HEK293 (cell line): Measurements from ENCODE around the gene FMO2.

Experiments used
- CTCF ChIA-PET: fragments of 350-600 bp; formaldehyde crosslinking; extraction: SDS; loops from one replicate; lab custom pipeline; 2021; ENCODE audit warnings: antibody characterized with exemption; lab: Yijun Ruan, JAX
- POLR2A ChIA-PET: fragments of 300-600 bp; formaldehyde crosslinking; extraction: SDS; loops from one replicate; lab custom pipeline; 2020; ENCODE audit warnings: antibody characterized with exemption, inconsistent platforms; lab: Yijun Ruan, JAX
- H3K27ac ChIP-seq: fragments of 200-500 bp; sonication (Bioruptor generic); 2 replicates; pipeline ENCODE4 v1.5.1; 2014; ENCODE audit warnings: low read depth, low read length, control low read depth, inconsistent platforms; ENCODE audit errors: extremely low read depth
- H3K36me3 ChIP-seq, 2 experiments: fragments of 200-500 bp in 1 of 2; sonication (Bioruptor generic) in 1 of 2; 1 replicate in 1 of 2; 2 replicates in 1 of 2; pipeline ENCODE4 v1.5.1; 2014 to 2017; ENCODE audit warnings: inconsistent platforms in 2 of 2, low read length in 2 of 2; ENCODE audit not compliant: control insufficient read depth in 2 of 2, insufficient read depth in 1 of 2
- H3K4me1 ChIP-seq: fragments of 200-500 bp; sonication (Bioruptor generic); 2 replicates; pipeline ENCODE4 v1.5.1; 2014; ENCODE audit warnings: mild to moderate bottlenecking, low read length, inconsistent platforms; ENCODE audit not compliant: control insufficient read depth, insufficient read depth
- H3K4me3 ChIP-seq: 2 replicates; pipeline ENCODE4 v1.5.1; 2011; ENCODE audit warnings: low read depth, mild to moderate bottlenecking, control low read depth, low read length, moderate library complexity
- H3K9me3 ChIP-seq: fragments of 200-500 bp; sonication (Bioruptor generic); 2 replicates; pipeline ENCODE4 v1.5.1; 2014; ENCODE audit warnings: low read depth, low read length, inconsistent platforms; ENCODE audit not compliant: control insufficient read depth, insufficient read depth
- BCL11B ChIP-seq: fragments of 450-650 bp; formaldehyde crosslinking; IDR thresholded peaks from 2 replicates; pipeline ENCODE4 v1.5.1; 2016; ENCODE audit warnings: low read depth, missing biosample characterization, missing genetic modification characterization
- GFI1B ChIP-seq: fragments of 450-650 bp; formaldehyde crosslinking; IDR thresholded peaks from 2 replicates; pipeline ENCODE4 v1.5.1; 2016; ENCODE audit warnings: missing biosample characterization, missing genetic modification characterization
- IKZF3 ChIP-seq: fragments of 450-650 bp; IDR thresholded peaks from 2 replicates; pipeline ENCODE4 v1.5.0; 2018; ENCODE audit warnings: missing biosample characterization, mild to moderate bottlenecking, missing genetic modification characterization, moderate library complexity
- OVOL3 ChIP-seq: fragments of 450-650 bp; formaldehyde crosslinking; IDR thresholded peaks from 2 replicates; pipeline ENCODE4 v1.5.1; 2016; ENCODE audit warnings: missing biosample characterization, missing genetic modification characterization
- PRDM1 ChIP-seq: fragments of 450-650 bp; formaldehyde crosslinking; IDR thresholded peaks from 2 replicates; pipeline ENCODE4; 2016; ENCODE audit warnings: missing biosample characterization, missing genetic modification characterization
- RBAK ChIP-seq: fragments of 450-650 bp; formaldehyde crosslinking; IDR thresholded peaks from 2 replicates; pipeline ENCODE4 v1.5.1; 2016; ENCODE audit warnings: missing biosample characterization, missing genetic modification characterization
- ZFHX2 ChIP-seq: fragments of 450-650 bp; formaldehyde crosslinking; conservative IDR thresholded peaks from 2 replicates; pipeline ENCODE4 v1.5.1; 2016; ENCODE audit warnings: missing biosample characterization, missing genetic modification characterization
- ZNF423 ChIP-seq: fragments of 450-650 bp; formaldehyde crosslinking; IDR thresholded peaks from 2 replicates; pipeline ENCODE4 v1.5.1; 2016; ENCODE audit warnings: missing biosample characterization, missing genetic modification characterization
- ZNF600 ChIP-seq: fragments of 450-650 bp; formaldehyde crosslinking; IDR thresholded peaks from 2 replicates; pipeline ENCODE4 v1.5.1; 2016; ENCODE audit warnings: missing biosample characterization, missing genetic modification characterization
- ZNF670 ChIP-seq: fragments of 450-650 bp; formaldehyde crosslinking; IDR thresholded peaks from 2 replicates; pipeline ENCODE4 v1.5.1; 2016; ENCODE audit warnings: missing biosample characterization, missing genetic modification characterization, low read depth
- ZNF707 ChIP-seq: fragments of 450-650 bp; formaldehyde crosslinking; IDR thresholded peaks from 2 replicates; pipeline ENCODE4 v1.5.1; 2016; ENCODE audit warnings: missing biosample characterization, missing genetic modification characterization
- ZNF777 ChIP-seq: fragments of 450-650 bp; formaldehyde crosslinking; IDR thresholded peaks from 2 replicates; pipeline ENCODE4 v1.5.1; 2017; ENCODE audit warnings: missing biosample characterization, missing genetic modification characterization, borderline replicate concordance
- ZNF792 ChIP-seq: fragments of 450-650 bp; formaldehyde crosslinking; IDR thresholded peaks from 2 replicates; pipeline ENCODE4 v1.5.1; 2016; ENCODE audit warnings: missing biosample characterization, missing genetic modification characterization
- ZSCAN16 ChIP-seq: fragments of 450-650 bp; formaldehyde crosslinking; IDR thresholded peaks from 2 replicates; pipeline ENCODE4 v1.5.1; 2016; ENCODE audit warnings: missing biosample characterization, missing genetic modification characterization
- TF ChIP-seq, protein P1 (sequence below): fragments of 450-650 bp; formaldehyde crosslinking; IDR thresholded peaks from 2 replicates; pipeline ENCODE4 v1.5.1; 2016; ENCODE audit warnings: missing biosample characterization, missing genetic modification characterization

FMO2 gene

DNA sequence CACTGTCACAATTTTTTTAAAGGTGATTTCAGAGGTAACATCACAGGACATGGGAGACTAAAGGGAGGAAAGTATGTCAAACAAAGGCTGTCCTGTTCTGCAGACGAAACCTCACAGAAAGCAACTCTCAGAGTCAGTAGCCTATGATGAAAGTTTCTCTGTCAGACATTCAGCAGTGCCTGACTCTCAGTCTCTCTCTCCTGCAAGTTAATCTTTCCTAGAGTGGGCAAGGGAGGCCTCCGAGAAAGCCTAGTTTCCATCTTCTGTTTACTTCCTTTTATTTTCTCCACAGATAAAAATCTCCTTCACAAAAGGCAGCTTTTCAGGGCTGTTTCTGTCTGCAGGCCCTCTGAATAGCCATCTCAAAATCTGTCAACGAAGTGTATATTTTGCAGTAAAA, 24.9 kb upstream of the FMO2 start:
- H3K27ac ChIP-seq = no peak overlapping the region
- no peak overlapping the region for H3K4me3 ChIP-seq
- POLR2A ChIA-PET = no interaction called here
- no peaks in the 10 kb centered on the region for H3K9me3 ChIP-seq
- H3K36me3 ChIP-seq = no peaks in the 10 kb centered on the region
- CTCF ChIA-PET = no interaction called here
- TF ChIP-seq ZNF670 (tag by site-specific recombination) = no peak
- no peak for TF ChIP-seq RBAK
- no peak for TF ChIP-seq IKZF3
- no peak for TF ChIP-seq ZSCAN16 (tag by site-specific recombination)
- no peaks in the 10 kb centered on the region for H3K4me1 ChIP-seq

DNA sequence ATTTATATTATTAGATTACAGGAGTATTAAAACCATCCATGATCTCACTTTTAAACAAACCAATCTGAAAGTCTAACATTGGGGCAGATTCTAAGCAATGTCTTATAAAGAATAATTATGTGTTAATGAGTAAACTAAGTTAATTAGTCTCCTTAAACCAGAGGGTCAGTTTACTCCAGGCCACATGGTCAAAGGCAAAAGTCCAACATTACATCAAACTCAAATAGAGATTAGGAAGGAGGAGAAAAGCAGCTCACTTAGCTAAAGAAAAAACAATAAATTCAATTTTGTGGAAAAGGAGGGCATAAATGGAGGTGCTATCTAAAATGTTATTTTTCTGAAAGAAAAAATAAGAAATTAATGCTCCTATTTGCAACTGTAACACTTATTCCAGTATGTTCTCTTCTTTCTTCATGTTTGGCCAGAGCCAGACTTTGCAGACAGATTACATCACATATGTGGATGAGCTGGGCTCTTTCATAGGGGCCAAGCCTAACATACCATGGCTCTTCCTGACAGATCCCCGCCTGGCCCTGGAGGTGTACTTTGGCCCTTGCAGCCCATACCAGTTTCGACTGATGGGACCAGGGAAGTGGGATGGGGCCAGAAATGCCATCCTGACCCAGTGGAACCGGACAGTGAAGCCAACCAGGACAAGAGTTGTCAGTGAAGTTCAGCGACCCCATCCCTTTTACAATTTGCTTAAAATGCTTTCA, 24.3 kb upstream of the FMO2 start:
- ChIA-PET POLR2A (no interaction called here), CTCF (no interaction called here)
- Histone ChIP-seq H3K36me3 (no peaks in the 10 kb centered on the region), H3K4me1 (no peaks in the 10 kb centered on the region), H3K27ac (no peak overlapping the region), H3K4me3 (no peak overlapping the region), H3K9me3 (no peaks in the 10 kb centered on the region)
- TF ChIP-seq, protein P1, sequence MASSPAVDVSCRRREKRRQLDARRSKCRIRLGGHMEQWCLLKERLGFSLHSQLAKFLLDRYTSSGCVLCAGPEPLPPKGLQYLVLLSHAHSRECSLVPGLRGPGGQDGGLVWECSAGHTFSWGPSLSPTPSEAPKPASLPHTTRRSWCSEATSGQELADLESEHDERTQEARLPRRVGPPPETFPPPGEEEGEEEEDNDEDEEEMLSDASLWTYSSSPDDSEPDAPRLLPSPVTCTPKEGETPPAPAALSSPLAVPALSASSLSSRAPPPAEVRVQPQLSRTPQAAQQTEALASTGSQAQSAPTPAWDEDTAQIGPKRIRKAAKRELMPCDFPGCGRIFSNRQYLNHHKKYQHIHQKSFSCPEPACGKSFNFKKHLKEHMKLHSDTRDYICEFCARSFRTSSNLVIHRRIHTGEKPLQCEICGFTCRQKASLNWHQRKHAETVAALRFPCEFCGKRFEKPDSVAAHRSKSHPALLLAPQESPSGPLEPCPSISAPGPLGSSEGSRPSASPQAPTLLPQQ (tag by site-specific recombination) = no peak
- TF ChIP-seq ZNF777 (no peak), ZFHX2 (no peak), ZNF707 (tag by site-specific recombination) (no peak)

DNA sequence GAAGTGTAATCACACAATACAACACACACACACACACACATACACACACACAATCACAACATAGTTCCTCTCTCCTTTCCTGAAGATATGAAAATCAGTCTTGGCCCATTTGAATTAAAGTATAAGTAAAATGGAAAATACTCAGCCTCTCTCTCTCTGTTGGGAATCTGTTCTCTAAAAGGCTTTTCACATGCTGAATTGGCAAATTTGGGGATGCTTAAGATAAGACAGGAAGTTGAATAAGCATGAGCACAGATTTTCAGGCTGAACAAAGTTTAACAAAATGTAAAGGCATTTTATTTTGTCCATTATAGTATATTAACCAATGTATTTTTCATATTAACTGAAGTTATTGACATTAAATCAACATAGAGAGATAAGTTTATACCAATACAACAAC, 23.7 kb upstream of the FMO2 start:
- Histone ChIP-seq H3K36me3 (no peaks in the 10 kb centered on the region), H3K9me3 (no peaks in the 10 kb centered on the region), H3K27ac (no peak overlapping the region), H3K4me1 (no peaks in the 10 kb centered on the region), H3K4me3 (no peak overlapping the region)
- no peak for TF ChIP-seq ZNF600 (tag by site-specific recombination)
- CTCF ChIA-PET = no interaction called here
- POLR2A ChIA-PET = no interaction called here

DNA sequence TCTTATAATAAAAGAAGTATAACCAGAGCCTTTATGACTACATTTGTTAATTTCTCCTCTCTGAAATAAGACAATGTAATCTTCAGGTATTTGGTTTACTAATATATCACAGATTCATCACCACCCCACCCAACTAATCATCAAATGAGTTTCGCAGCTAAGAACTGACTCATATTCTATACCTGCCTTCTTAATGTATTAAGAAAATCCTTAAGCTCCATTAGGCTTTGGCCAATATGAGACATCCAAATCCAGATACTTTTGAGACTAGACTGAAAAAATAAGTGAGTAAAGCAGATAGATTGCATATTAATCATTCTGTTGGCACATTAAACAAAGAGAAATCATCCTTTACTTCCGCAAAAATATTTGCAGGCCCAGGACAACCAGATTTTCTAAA, 18.7 kb upstream of the FMO2 start:
- no peak for TF ChIP-seq PRDM1 (tag by site-specific recombination)
- no peak for TF ChIP-seq BCL11B (tag by site-specific recombination)
- no peak for TF ChIP-seq OVOL3
- ChIA-PET POLR2A (no interaction called here), CTCF (no interaction called here)
- Histone ChIP-seq H3K27ac (no peak overlapping the region), H3K4me1 (no peaks in the 10 kb centered on the region), H3K9me3 (no peaks in the 10 kb centered on the region), H3K4me3 (no peak overlapping the region), H3K36me3 (no peaks in the 10 kb centered on the region)

DNA sequence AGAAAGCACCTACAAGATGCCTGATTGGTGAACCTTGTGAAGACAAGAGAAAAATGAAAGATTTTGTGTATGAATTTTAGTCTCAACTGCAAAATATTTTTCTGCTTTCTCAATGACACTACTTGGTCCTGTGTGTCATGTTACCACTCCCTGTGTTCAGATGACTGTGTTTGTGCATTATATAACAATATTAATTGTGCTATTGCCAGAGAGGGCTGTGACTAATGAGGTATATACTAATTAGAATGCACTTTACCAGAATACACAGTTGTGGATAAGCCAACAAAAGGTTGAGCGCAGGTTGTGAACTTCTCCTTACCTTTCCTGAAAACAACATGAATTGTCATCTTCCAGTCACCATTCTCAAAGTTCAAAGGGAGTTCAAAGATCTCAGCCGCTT, 17.3 kb upstream of the FMO2 start:
- Histone ChIP-seq H3K27ac (no peak overlapping the region), H3K36me3 (no peaks in the 10 kb centered on the region), H3K4me1 (no peaks in the 10 kb centered on the region), H3K4me3 (no peak overlapping the region), H3K9me3 (no peaks in the 10 kb centered on the region)
- ChIA-PET CTCF (no interaction called here), POLR2A (no interaction called here)
- TF ChIP-seq ZNF792 = no peak
- no peak for TF ChIP-seq GFI1B
- TF ChIP-seq ZNF423 (tag by site-specific recombination) = no peak
